IMR-90 (cell line): ENCODE data around the gene HEATR5A. TPM values are rescaled to one million over a fixed set of nuclear protein-coding genes. Genes with fewer than 3 reads are reported as not detected.

Experiments
- ATAC-seq: fragments of 200-7000 bp; cut with Tn5 transposase; 2 replicates; pipeline ENCODE4 v1.9.1; 2020; ENCODE audit warnings: low read depth, mild to moderate bottlenecking, moderate library complexity
- BruUV-seq: library from RNA; stranded (reverse); fragments of 400-500 nt; replicated peaks from 2 replicates; lab custom pipeline; 2021; lab: Mats Ljungman, UMichigan
- CTCF ChIA-PET: fragments of 300-600 bp; formaldehyde crosslinking; extraction: SDS; loops from one replicate; lab custom pipeline; 2021; ENCODE audit warnings: antibody characterized with exemption; lab: Yijun Ruan, JAX
- POLR2A ChIA-PET: fragments of 300-600 bp; sonication (Branson Sonifier 250); formaldehyde crosslinking; loops from one replicate; lab custom pipeline; 2022; ENCODE audit warnings: antibody characterized with exemption; ENCODE audit not compliant: unreplicated experiment; lab: Charles Lee
- DNase-seq: peaks from one replicate; pipeline ENCODE4 v3.0.0; 2013
- H2AFZ ChIP-seq: replicated peaks from 2 replicates; pipeline ENCODE3; 2013; ENCODE audit warnings: low read length, mild to moderate bottlenecking; ENCODE audit not compliant: poor library complexity
- H2AK5ac ChIP-seq: 2 replicates; pipeline ENCODE4 v1.6.1; 2013; ENCODE audit warnings: low read depth, low read length, inconsistent platforms
- H2AK9ac ChIP-seq: replicated peaks from 2 replicates; pipeline ENCODE3; 2013; ENCODE audit warnings: mild to moderate bottlenecking, low read depth, low read length, moderate library complexity; ENCODE audit not compliant: poor library complexity
- H2BK120ac ChIP-seq: 2 replicates; pipeline ENCODE4 v1.6.1; 2013; ENCODE audit warnings: low read depth, low read length, inconsistent platforms
- H2BK15ac ChIP-seq: 3 replicates; pipeline ENCODE4 v1.6.1; 2013; ENCODE audit warnings: low read depth, low read length, inconsistent platforms
- H2BK20ac ChIP-seq: 2 replicates; pipeline ENCODE4 v1.6.1; 2013; ENCODE audit warnings: low read depth, mild to moderate bottlenecking, inconsistent platforms, low read length, moderate library complexity
- H2BK5ac ChIP-seq: 2 replicates; pipeline ENCODE4 v1.6.1; 2013; ENCODE audit warnings: mild to moderate bottlenecking, low read depth, low read length, inconsistent platforms; ENCODE audit not compliant: poor library complexity, severe bottlenecking
- H3K14ac ChIP-seq: replicated peaks from 2 replicates; pipeline ENCODE4 v1.6.1; 2013; ENCODE audit warnings: low read depth, low read length, inconsistent platforms
- H3K18ac ChIP-seq: 2 replicates; pipeline ENCODE4 v1.6.1; 2013; ENCODE audit warnings: low read depth, low read length, control low read depth
- H3K23ac ChIP-seq: 2 replicates; pipeline ENCODE4 v1.6.1; 2013; ENCODE audit warnings: low read depth, low read length, inconsistent platforms
- H3K27ac ChIP-seq: 2 replicates; pipeline ENCODE4 v1.5.1; 2013; ENCODE audit warnings: mild to moderate bottlenecking, control low read depth, low read length; ENCODE audit not compliant: insufficient read depth
- H3K27me3 ChIP-seq: 2 replicates; pipeline ENCODE4 v1.6.1; 2013; ENCODE audit warnings: low read length; ENCODE audit not compliant: control insufficient read depth, insufficient read depth
- H3K36me3 ChIP-seq: 2 replicates; pipeline ENCODE4 v1.6.1; 2013; ENCODE audit warnings: low read length, mixed read lengths; ENCODE audit not compliant: control insufficient read depth, insufficient read depth
- H3K4ac ChIP-seq: 2 replicates; pipeline ENCODE4 v1.6.1; 2013; ENCODE audit warnings: low read depth, low read length, inconsistent platforms
- H3K4me1 ChIP-seq: 2 replicates; pipeline ENCODE4 v1.6.1; 2013; ENCODE audit warnings: low read length, mixed read lengths; ENCODE audit not compliant: control insufficient read depth, insufficient read depth
- H3K4me2 ChIP-seq: 2 replicates; pipeline ENCODE4 v1.6.1; 2013; ENCODE audit warnings: low read depth, mild to moderate bottlenecking, control low read depth, low read length, moderate library complexity
- H3K4me3 ChIP-seq: 2 replicates; pipeline ENCODE4 v1.5.1; 2013; ENCODE audit warnings: low read depth, mild to moderate bottlenecking, control low read depth, low read length, moderate library complexity; ENCODE audit not compliant: insufficient read depth
- H3K56ac ChIP-seq: 2 replicates; pipeline ENCODE4 v1.6.1; 2013; ENCODE audit warnings: low read length, inconsistent platforms; ENCODE audit not compliant: insufficient read depth; ENCODE audit errors: extremely low read depth
- H3K79me1 ChIP-seq, 2 experiments: 2 replicates each; pipeline ENCODE4 v1.6.1; 2013; ENCODE audit warnings: low read length in 2 of 2, inconsistent platforms in 1 of 2, low read depth in 1 of 2
- H3K9ac ChIP-seq: 2 replicates; pipeline ENCODE4 v1.6.1; 2013; ENCODE audit warnings: low read depth, low read length, control low read depth
- H3K9me1 ChIP-seq: 2 replicates; pipeline ENCODE4 v1.6.1; 2013; ENCODE audit warnings: low read length, inconsistent platforms; ENCODE audit not compliant: insufficient read depth
- H3K9me3 ChIP-seq: 2 replicates; pipeline ENCODE4 v1.6.1; 2013; ENCODE audit warnings: low read length; ENCODE audit not compliant: control insufficient read depth, insufficient read depth
- H4K20me1 ChIP-seq: 2 replicates; pipeline ENCODE4 v1.6.1; 2013; ENCODE audit warnings: low read length, inconsistent platforms; ENCODE audit not compliant: insufficient read depth
- H4K5ac ChIP-seq: 2 replicates; pipeline ENCODE4 v1.6.1; 2013; ENCODE audit warnings: mild to moderate bottlenecking, low read depth, low read length, control low read depth
- H4K8ac ChIP-seq, 2 experiments: 2 replicates each; pipeline ENCODE4 v1.6.1; 2013; ENCODE audit warnings: low read depth in 2 of 2, low read length in 2 of 2, control low read depth in 1 of 2, inconsistent platforms in 1 of 2
- H4K91ac ChIP-seq: 2 replicates; pipeline ENCODE4 v1.6.1; 2013; ENCODE audit warnings: low read depth, low read length, inconsistent platforms; ENCODE audit not compliant: insufficient read depth
- MAFK ChIP-seq: IDR thresholded peaks from 2 replicates; pipeline ENCODE4 v1.6.1; 2012; ENCODE audit warnings: low read depth, low read length, improper control_type of control experiment
- MAZ ChIP-seq: IDR thresholded peaks from 2 replicates; pipeline ENCODE4 v1.6.1; 2012; ENCODE audit warnings: low read depth, mild to moderate bottlenecking, low read length, improper control_type of control experiment, moderate library complexity, borderline replicate concordance
- WGBS, 2 experiments: methylation state at CpG; one replicate each; pipeline versions ENCODE4 v1.1.5 to v1.1.7; 2013; ENCODE audit warnings: missing lambda C conversion rate in 2 of 2; ENCODE audit not compliant: insufficient read length in 1 of 2; ENCODE audit errors: extremely low coverage in 2 of 2; 5-methylcytosine and 5-hydroxymethylcytosine counted together
- dilution Hi-C: fragments of 300-500 bp; cut with HindIII; formaldehyde crosslinking; loops from one replicate; pipeline ENCODE4 v1.14.3; 2018; ENCODE audit warnings: low sequenced_read_pairs; ENCODE audit not compliant: unreplicated experiment
- in situ Hi-C: fragments of 300-500 bp; cut with MboI; formaldehyde crosslinking; loops from 3 replicates; pipeline ENCODE4 v1.14.3; 2019; ENCODE audit warnings: low sequenced_read_pairs, inconsistent platforms, mixed read lengths
- intact Hi-C: fragments of 100-400 bp; cut with micrococcal nuclease; formaldehyde crosslinking; loops from 2 replicates; pipeline ENCODE4 v1.10.0; 2022
- polyA plus RNA-seq, 3 experiments: library from polyadenylated mRNA; depleted of rRNA; stranded (reverse); fragments of >200 nt; gene quantifications; 2 replicates each; pipeline ENCODE4 v1.2.3, GENCODE V29; 2012; ENCODE audit warnings: low replicate concordance in 1 of 3
- total RNA-seq: library from RNA; depleted of rRNA; stranded (reverse); fragments of >200 nt; gene quantifications from 2 replicates; pipeline ENCODE4 v1.2.3, GENCODE V29; 2012

HEATR5A gene
- total and polyA plus RNA-seq, 2 of the 4 experiments (the other 2 are of a cell fraction): 14.0 to 48.9 TPM

- Histone ChIP-seq H2AK9ac (no peak overlapping the region), H3K36me3 (peaks cover 16% of the 10 kb centered on the region), H2BK15ac (no peak overlapping the region), H2AFZ (no peak overlapping the region), H3K18ac (no peak overlapping the region), H3K14ac (no peak overlapping the region), H2AK5ac (no peak overlapping the region), H4K91ac (no peak overlapping the region), H4K20me1 (no peaks in the 10 kb centered on the region), H3K23ac (no peak overlapping the region), H3K9me3 (no peaks in the 10 kb centered on the region), H3K4ac (no peak overlapping the region), H3K9me1 (peaks cover 3% of the 10 kb centered on the region; the same call in 1 of the 2 replicates), H3K79me1 (no peaks in the 10 kb centered on the region; a peak in 1 of 4 replicates), H3K4me3 (no peak overlapping the region), H4K8ac (no peak overlapping the region), H2BK5ac (no peak overlapping the region), H4K5ac (no peak overlapping the region), H3K4me1 (no peaks in the 10 kb centered on the region), H3K27ac (no peak overlapping the region), H3K27me3 (no peaks in the 10 kb centered on the region), H3K9ac (no peak overlapping the region), H3K56ac (no peak overlapping the region), H2BK120ac (no peak overlapping the region), H2BK20ac (no peak overlapping the region), H3K4me2 (no peak overlapping the region)
- BruUV-seq: no TSS peak
- TF ChIP-seq MAFK (peak; percentile 57), MAZ (no peak)
- ChIA-PET CTCF (no interaction called here), POLR2A (no interaction called here)
- WGBS, 2 experiments: no CpG with 5 or more reads among the region's 3 CpGs
- no peak for DNase-seq
- in situ Hi-C loops: no loop called here
- dilution Hi-C loops: no loop called here
- ATAC-seq: no peak
- intact Hi-C loops: no loop called here
These were observed 119.5 kb downstream of the HEATR5A start for GRCh38 chr14:31300883-31301282.
